Progenitor cell of endocrine pancreas (in vitro differentiated cells): ENCODE data around the gene PKD2L2. TPM values are rescaled to one million over a fixed set of nuclear protein-coding genes. Genes with fewer than 3 reads are reported as not detected.

ENCODE experiments used
- DNase-seq: peaks from one replicate; pipeline ENCODE4 v3.0.0; 2021; ENCODE audit warnings: low spot score; ENCODE audit not compliant: unreplicated experiment
- H3K27ac Mint-ChIP-seq: 2 replicates; pipeline ENCODE4 v1.8.0; 2021; ENCODE audit warnings: mild to moderate bottlenecking, moderate library complexity, mixed read lengths
- H3K27me3 Mint-ChIP-seq: 2 replicates; pipeline ENCODE4 v1.8.0; 2021; ENCODE audit warnings: mixed read lengths
- H3K36me3 Mint-ChIP-seq: 2 replicates; pipeline ENCODE4 v1.8.0; 2022; ENCODE audit warnings: mixed read lengths; ENCODE audit not compliant: insufficient read depth
- H3K4me1 Mint-ChIP-seq: 2 replicates; pipeline ENCODE4 v1.8.0; 2021; ENCODE audit warnings: low read depth, mixed read lengths
- H3K4me3 Mint-ChIP-seq: 2 replicates; pipeline ENCODE4 v1.8.0; 2021; ENCODE audit warnings: low read depth, mild to moderate bottlenecking, moderate library complexity, mixed read lengths
- H3K9me3 Mint-ChIP-seq: 2 replicates; pipeline ENCODE4 v1.8.0; 2021; ENCODE audit warnings: low read depth, mixed read lengths
- CTCF ChIP-seq: fragments of 200-600 bp; sonication (generic); IDR thresholded peaks from one replicate; pipeline ENCODE4 v1.5.0; 2021; ENCODE audit warnings: antibody characterized with exemption, mild to moderate bottlenecking; ENCODE audit not compliant: unreplicated experiment
- total RNA-seq: library from RNA; stranded (reverse); gene quantifications from 2 replicates; pipeline ENCODE4 v1.2.1, GENCODE V29; 2021

The PKD2L2 gene
- total RNA-seq, 1 donor from 2014 or later = not detected

- Mint-ChIP-seq H3K4me1 (no peaks in the 10 kb centered on the region), H3K27me3 (no peaks in the 10 kb centered on the region), H3K36me3 (no peaks in the 10 kb centered on the region), H3K27ac (no peak overlapping the region), H3K9me3 (no peaks in the 10 kb centered on the region), H3K4me3 (no peak overlapping the region)
- TF ChIP-seq CTCF = no peak
- no peak for DNase-seq
Observed at GRCh38 chr5:137876101-137876500, 13.2 kb upstream of the PKD2L2 start.

GRCh38 chr5:137880313-137880712, 8.9 kb upstream of the PKD2L2 start:
- Mint-ChIP-seq H3K36me3 (no peaks in the 10 kb centered on the region), H3K9me3 (no peaks in the 10 kb centered on the region), H3K4me1 (no peaks in the 10 kb centered on the region), H3K27me3 (no peaks in the 10 kb centered on the region), H3K27ac (no peak overlapping the region), H3K4me3 (no peak overlapping the region)
- no peak for DNase-seq
- no peak for TF ChIP-seq CTCF

GRCh38 chr5:137887831-137888230, 1.4 kb upstream of the PKD2L2 start:
- Mint-ChIP-seq H3K36me3 (no peaks in the 10 kb centered on the region), H3K9me3 (no peaks in the 10 kb centered on the region), H3K4me3 (no peak overlapping the region), H3K27me3 (no peaks in the 10 kb centered on the region), H3K27ac (no peak overlapping the region), H3K4me1 (peaks cover 19% of the 10 kb centered on the region)
- DNase-seq = no peak
- no peak for TF ChIP-seq CTCF

- peak overlapping the region; percentile 39 for H3K27ac Mint-ChIP-seq
- no peak for DNase-seq
- no peak overlapping the region for H3K4me3 Mint-ChIP-seq
Observed at GRCh38 chr5:137888466-137888862, 793 bp upstream of the PKD2L2 start.

GRCh38 chr5:137890845-137891244, 1.6 kb downstream of the PKD2L2 start:
- Mint-ChIP-seq H3K36me3 (no peaks in the 10 kb centered on the region), H3K27me3 (no peaks in the 10 kb centered on the region), H3K9me3 (no peaks in the 10 kb centered on the region), H3K4me1 (peaks cover 19% of the 10 kb centered on the region), H3K27ac (peak overlapping the region; percentile 92), H3K4me3 (no peak overlapping the region)
- no peak for TF ChIP-seq CTCF
- DNase-seq = no peak

More at GRCh38 chr5:137888466-137888862, 793 bp upstream of the PKD2L2 start:
- no peak for TF ChIP-seq CTCF
- H3K27me3 Mint-ChIP-seq = no peaks in the 10 kb centered on the region
- no peaks in the 10 kb centered on the region for H3K36me3 Mint-ChIP-seq
- H3K4me1 Mint-ChIP-seq = peaks cover 19% of the 10 kb centered on the region
- no peaks in the 10 kb centered on the region for H3K9me3 Mint-ChIP-seq
